ENCODE measurements around the gene CIBAR2.

Gene CIBAR2

DNA sequence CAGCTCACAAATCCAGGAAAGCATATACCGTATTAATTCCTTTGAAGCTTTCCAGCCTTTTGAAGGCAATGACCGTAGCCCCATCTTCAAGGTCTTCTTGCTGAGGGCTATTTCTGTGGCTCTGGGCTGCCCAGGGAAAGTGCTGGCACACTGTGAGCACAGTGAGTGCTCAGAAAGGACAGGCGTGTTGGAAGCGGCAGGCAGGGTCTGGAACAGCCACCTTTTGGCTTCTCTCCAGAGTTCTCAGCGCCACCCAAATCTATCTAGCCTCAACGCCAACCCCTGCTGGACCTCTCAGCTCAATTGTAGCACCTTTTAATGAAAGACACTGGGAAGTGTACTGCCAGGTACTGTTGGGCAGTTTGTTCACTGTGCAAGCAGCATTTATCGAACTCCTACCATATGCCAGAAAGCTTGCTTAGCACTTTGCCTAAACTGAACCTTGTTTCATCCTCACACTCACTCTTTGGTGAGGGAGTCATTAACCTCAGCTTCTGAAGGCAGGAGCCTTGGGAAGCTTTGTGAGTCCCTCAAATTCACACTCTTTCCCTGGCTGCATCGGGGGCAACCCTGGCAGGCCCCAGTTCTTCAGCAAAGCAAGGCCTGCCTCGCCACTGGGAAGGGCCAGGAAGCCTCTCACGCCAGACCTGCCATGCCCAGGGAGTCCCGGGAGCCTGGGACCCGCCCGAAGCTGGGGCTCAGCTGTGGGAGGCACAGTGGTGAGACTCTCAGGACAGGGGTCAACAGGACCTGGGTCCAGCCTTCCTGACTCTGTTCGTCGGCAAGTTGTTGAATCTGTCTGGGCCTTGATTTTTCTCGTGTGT is 13.5 kb upstream of the CIBAR2 start:
- no peaks in the 10 kb centered on the region for H3K9me3 ChIP-seq (ENCODE audit: control insufficient read depth, low read length)
- peak overlapping the region; percentile 52 to 85 for H3K4ac ChIP-seq (ENCODE audit: low read depth in 1 of 2, low read length in 2 of 2)
- no peak for DNase-seq
- H3K79me1 ChIP-seq (replicated peaks; ENCODE audit: low read length, poor library complexity, severe bottlenecking), result no peaks in the 10 kb centered on the region
- peak overlapping the region; percentile 52 for H4K8ac ChIP-seq (ENCODE audit: low read length)
- peak overlapping the region; percentile 76 for H3K27ac ChIP-seq (ENCODE audit: low read length, poor library complexity, severe bottlenecking)
- H2BK15ac ChIP-seq (ENCODE audit: low read depth, poor library complexity, severe bottlenecking), result peak overlapping the region; percentile 78
- H2AK5ac ChIP-seq (ENCODE audit: low read length, severe bottlenecking), result peak overlapping the region; percentile 49
- 92% methylated on average over 14 of the region's 16 CpGs for WGBS
- H3K4me2 ChIP-seq (ENCODE audit: low read length, poor library complexity, severe bottlenecking), result no peak overlapping the region
- H2AFZ ChIP-seq (ENCODE audit: low read depth, low read length), result no peak overlapping the region
- H3K18ac ChIP-seq (ENCODE audit: low read depth in 1 of 2, low read length in 2 of 2), result peak overlapping the region; percentile 38 to 49
- H3K23ac ChIP-seq (ENCODE audit: low read length in 2 of 2), result no peak overlapping the region
- H2BK5ac ChIP-seq (ENCODE audit: low read depth, low read length, poor library complexity, severe bottlenecking), result no peak overlapping the region
- H3K27me3 ChIP-seq (ENCODE audit: control insufficient read depth in 1 of 2, insufficient read depth in 1 of 2, low read length in 2 of 2), result no peaks in the 10 kb centered on the region
- no peak overlapping the region for H3K4me3 ChIP-seq (ENCODE audit: insufficient read depth in 1 of 2, low read depth in 1 of 2, low read length in 2 of 2)
- no peaks in the 10 kb centered on the region for H3K36me3 ChIP-seq (ENCODE audit: control insufficient read depth in 1 of 2, insufficient read depth in 2 of 2, low read depth in 1 of 2, low read length in 2 of 2)
- H3K14ac ChIP-seq (ENCODE audit: low read length in 2 of 2), result no peak overlapping the region
- H3K4me1 ChIP-seq (ENCODE audit: control insufficient read depth, insufficient read depth, low read depth, low read length), result peaks cover 30% of the 10 kb centered on the region
- H2BK12ac ChIP-seq (ENCODE audit: low read length in 2 of 2), result peak overlapping the region; percentile 26 to 51
- peak overlapping the region; percentile 83 for H4K91ac ChIP-seq (ENCODE audit: low read length)
- no peak overlapping the region for H3K9ac ChIP-seq (ENCODE audit: low read length)
- H2BK120ac ChIP-seq (ENCODE audit: low read depth, low read length), result peak overlapping the region; percentile 83

- Histone ChIP-seq H2BK5ac (ENCODE audit: low read depth, low read length, poor library complexity, severe bottlenecking) (no peak overlapping the region), H2AK5ac (ENCODE audit: low read length, severe bottlenecking) (peak overlapping the region; percentile 65), H2BK120ac (ENCODE audit: low read depth, low read length) (no peak overlapping the region), H3K4me1 (ENCODE audit: control insufficient read depth, insufficient read depth, low read depth, low read length) (peaks cover 30% of the 10 kb centered on the region), H3K23ac (ENCODE audit: low read length in 2 of 2) (no peak overlapping the region), H2AFZ (ENCODE audit: low read depth, low read length) (no peak overlapping the region), H3K4me2 (ENCODE audit: low read length, poor library complexity, severe bottlenecking) (no peak overlapping the region), H3K9ac (ENCODE audit: low read length) (peak overlapping the region; percentile 80), H3K4me3 (ENCODE audit: insufficient read depth in 1 of 2, low read depth in 1 of 2, low read length in 2 of 2) (no peak overlapping the region), H3K36me3 (ENCODE audit: control insufficient read depth in 1 of 2, insufficient read depth in 2 of 2, low read depth in 1 of 2, low read length in 2 of 2) (no peaks in the 10 kb centered on the region), H3K27ac (ENCODE audit: low read length, poor library complexity, severe bottlenecking) (peak overlapping the region; percentile 70), H3K9me3 (ENCODE audit: control insufficient read depth, low read length) (no peaks in the 10 kb centered on the region), H3K14ac (ENCODE audit: low read length in 2 of 2) (peak overlapping the region in 1 of 2 experiments; percentile 62), H3K27me3 (ENCODE audit: control insufficient read depth in 1 of 2, insufficient read depth in 1 of 2, low read length in 2 of 2) (no peaks in the 10 kb centered on the region), H3K79me1 (replicated peaks; ENCODE audit: low read length, poor library complexity, severe bottlenecking) (no peaks in the 10 kb centered on the region), H4K91ac (ENCODE audit: low read length) (peak overlapping the region; percentile 0), H2BK12ac (ENCODE audit: low read length in 2 of 2) (peak overlapping the region; percentile 80 to 91), H2BK15ac (ENCODE audit: low read depth, poor library complexity, severe bottlenecking) (no peak overlapping the region), H3K4ac (ENCODE audit: low read depth in 1 of 2, low read length in 2 of 2) (peak overlapping the region; percentile 34 to 63), H4K8ac (ENCODE audit: low read length) (no peak overlapping the region), H3K18ac (ENCODE audit: low read depth in 1 of 2, low read length in 2 of 2) (peak overlapping the region; percentile 13 to 49)
- WGBS, result 93% methylated on average over 11 of the region's 11 CpGs
- no peak for DNase-seq
Measured at GRCh38 chr16:85124636-85125346, 12.5 kb upstream of the CIBAR2 start.

GRCh38 chr16:85123891-85124635 is 11.8 kb upstream of the CIBAR2 start:
- H3K18ac ChIP-seq (ENCODE audit: low read depth in 1 of 2, low read length in 2 of 2), result peak overlapping the region; percentile 49 to 83
- H4K8ac ChIP-seq (ENCODE audit: low read length), result peak overlapping the region; percentile 79
- H2BK12ac ChIP-seq (ENCODE audit: low read length in 2 of 2), result peak overlapping the region; percentile 80 to 91
- WGBS, result 40% methylated on average over 34 of the region's 34 CpGs
- peak overlapping the region; percentile 65 for H2AK5ac ChIP-seq (ENCODE audit: low read length, severe bottlenecking)
- H3K9ac ChIP-seq (ENCODE audit: low read length), result peak overlapping the region; percentile 80
- no peaks in the 10 kb centered on the region for H3K79me1 ChIP-seq (replicated peaks; ENCODE audit: low read length, poor library complexity, severe bottlenecking)
- peak overlapping the region; percentile 65 for H2BK120ac ChIP-seq (ENCODE audit: low read depth, low read length)
- peak; percentile 83 for DNase-seq
- peak overlapping the region; percentile 70 for H3K27ac ChIP-seq (ENCODE audit: low read length, poor library complexity, severe bottlenecking)
- H3K4me1 ChIP-seq (ENCODE audit: control insufficient read depth, insufficient read depth, low read depth, low read length), result peaks cover 30% of the 10 kb centered on the region
- no peaks in the 10 kb centered on the region for H3K36me3 ChIP-seq (ENCODE audit: control insufficient read depth in 1 of 2, insufficient read depth in 2 of 2, low read depth in 1 of 2, low read length in 2 of 2)
- peak overlapping the region in 1 of 2 experiments; percentile 60 for H3K4me3 ChIP-seq (ENCODE audit: insufficient read depth in 1 of 2, low read depth in 1 of 2, low read length in 2 of 2)
- no peaks in the 10 kb centered on the region for H3K27me3 ChIP-seq (ENCODE audit: control insufficient read depth in 1 of 2, insufficient read depth in 1 of 2, low read length in 2 of 2)
- peak overlapping the region; percentile 73 for H2BK5ac ChIP-seq (ENCODE audit: low read depth, low read length, poor library complexity, severe bottlenecking)
- peak overlapping the region; percentile 85 for H4K91ac ChIP-seq (ENCODE audit: low read length)
- no peak overlapping the region for H3K14ac ChIP-seq (ENCODE audit: low read length in 2 of 2)
- H3K4ac ChIP-seq (ENCODE audit: low read depth in 1 of 2, low read length in 2 of 2), result peak overlapping the region; percentile 20 to 43
- H3K9me3 ChIP-seq (ENCODE audit: control insufficient read depth, low read length), result no peaks in the 10 kb centered on the region
- no peak overlapping the region for H3K23ac ChIP-seq (ENCODE audit: low read length in 2 of 2)
- peak overlapping the region; percentile 85 for H2BK15ac ChIP-seq (ENCODE audit: low read depth, poor library complexity, severe bottlenecking)
- peak overlapping the region; percentile 25 for H3K4me2 ChIP-seq (ENCODE audit: low read length, poor library complexity, severe bottlenecking)
- H2AFZ ChIP-seq (ENCODE audit: low read depth, low read length), result no peak overlapping the region
